PC-9 (cell line): ENCODE results near the gene TTC8. TPM values are rescaled to one million over a fixed set of nuclear protein-coding genes. Genes with fewer than 3 reads are reported as not detected.

Experiments
- BruUV-seq: library from RNA; stranded (reverse); fragments of 400-500 nt; replicated peaks from 2 replicates; lab custom pipeline; 2021; lab: Mats Ljungman, UMichigan
- CTCF ChIA-PET: fragments of 300-600 bp; sonication (Branson Sonifier 250); formaldehyde crosslinking; loops from one replicate; lab custom pipeline; 2022; ENCODE audit warnings: antibody characterized with exemption; lab: Charles Lee
- POLR2A ChIA-PET: fragments of 300-600 bp; sonication (Branson Sonifier 250); formaldehyde crosslinking; loops from one replicate; lab custom pipeline; 2022; ENCODE audit warnings: antibody characterized with exemption; ENCODE audit not compliant: unreplicated experiment; lab: Charles Lee
- DNase-seq, 2 experiments: peaks; one replicate each; pipeline versions ENCODE4 v3.0.0 to v3.0.0-alpha.2; 2015 to 2022; ENCODE audit warnings: mixed read lengths in 1 of 2
- H2AFZ ChIP-seq: fragments of 200-600 bp; sonication (generic); 2 replicates; pipeline ENCODE4 v1.8.1; 2017; ENCODE audit warnings: antibody characterized with exemption
- H3F3A ChIP-seq: fragments of 200-600 bp; sonication (generic); 2 replicates; pipeline ENCODE4 v1.8.1; 2017; ENCODE audit warnings: antibody characterized with exemption, mild to moderate bottlenecking, low read depth; ENCODE audit not compliant: insufficient read depth
- H3K27ac ChIP-seq: fragments of 200-600 bp; sonication (generic); 2 replicates; pipeline ENCODE4 v1.6.1; 2016; ENCODE audit warnings: mixed run types
- H3K27me3 ChIP-seq: fragments of 200-600 bp; sonication (generic); 2 replicates; pipeline ENCODE4 v1.6.1; 2016; ENCODE audit warnings: low read depth, mixed run types; ENCODE audit not compliant: insufficient read depth
- H3K36me3 ChIP-seq: fragments of 200-600 bp; sonication (generic); 2 replicates; pipeline ENCODE4 v1.6.1; 2016; ENCODE audit warnings: low read depth, mixed run types
- H3K4me1 ChIP-seq: fragments of 200-600 bp; sonication (generic); replicated peaks from 2 replicates; pipeline ENCODE4 v1.6.1; 2016; ENCODE audit warnings: mixed run types; ENCODE audit not compliant: insufficient read depth
- H3K4me2 ChIP-seq: fragments of 200-600 bp; sonication (generic); 2 replicates; pipeline ENCODE4 v1.6.1; 2017; ENCODE audit warnings: mixed run types
- H3K4me3 ChIP-seq: fragments of 200-600 bp; sonication (generic); 2 replicates; pipeline ENCODE4 v1.6.1; 2016; ENCODE audit warnings: mixed run types
- H3K79me2 ChIP-seq: fragments of 200-600 bp; sonication (generic); 2 replicates; pipeline ENCODE4 v1.6.1; 2017; ENCODE audit warnings: low read depth, mixed run types
- H3K9me2 ChIP-seq: fragments of 200-600 bp; sonication (generic); 2 replicates; pipeline ENCODE4 v1.8.1; 2017; ENCODE audit warnings: mild to moderate bottlenecking; ENCODE audit not compliant: insufficient read depth
- H3K9me3 ChIP-seq: fragments of 200-600 bp; sonication (generic); 2 replicates; pipeline ENCODE4 v1.8.1; 2016; ENCODE audit warnings: low read depth; ENCODE audit not compliant: insufficient read depth
- H4K20me1 ChIP-seq: fragments of 200-600 bp; sonication (generic); 2 replicates; pipeline ENCODE4 v1.8.1; 2017; ENCODE audit not compliant: insufficient read depth
- EZH2 ChIP-seq: fragments of 200-600 bp; sonication (generic); IDR thresholded peaks from 2 replicates; pipeline ENCODE4 v1.8.0; 2017; ENCODE audit warnings: antibody characterized with exemption, low read depth
- intact Hi-C: fragments of 100-400 bp; cut with micrococcal nuclease; formaldehyde crosslinking; loops from one replicate; pipeline ENCODE4 v1.10.0; 2022; ENCODE audit not compliant: unreplicated experiment
- total RNA-seq: library from RNA; stranded (reverse); gene quantifications from 2 replicates; pipeline ENCODE4 v1.2.3, GENCODE V29; 2021
- TF ChIP-seq, protein P1 (sequence below): fragments of 200-600 bp; sonication (generic); conservative IDR thresholded peaks from 2 replicates; pipeline ENCODE4 v1.6.1; 2017; ENCODE audit warnings: mixed run types, antibody characterized with exemption, mild to moderate bottlenecking, moderate library complexity

The TTC8 gene
- total RNA-seq, 1 experiment from 2014 or later: 8.1 TPM

- POLR2A ChIA-PET: no interaction called here
- no peak for TF ChIP-seq EZH2
- TF ChIP-seq, protein P1, sequence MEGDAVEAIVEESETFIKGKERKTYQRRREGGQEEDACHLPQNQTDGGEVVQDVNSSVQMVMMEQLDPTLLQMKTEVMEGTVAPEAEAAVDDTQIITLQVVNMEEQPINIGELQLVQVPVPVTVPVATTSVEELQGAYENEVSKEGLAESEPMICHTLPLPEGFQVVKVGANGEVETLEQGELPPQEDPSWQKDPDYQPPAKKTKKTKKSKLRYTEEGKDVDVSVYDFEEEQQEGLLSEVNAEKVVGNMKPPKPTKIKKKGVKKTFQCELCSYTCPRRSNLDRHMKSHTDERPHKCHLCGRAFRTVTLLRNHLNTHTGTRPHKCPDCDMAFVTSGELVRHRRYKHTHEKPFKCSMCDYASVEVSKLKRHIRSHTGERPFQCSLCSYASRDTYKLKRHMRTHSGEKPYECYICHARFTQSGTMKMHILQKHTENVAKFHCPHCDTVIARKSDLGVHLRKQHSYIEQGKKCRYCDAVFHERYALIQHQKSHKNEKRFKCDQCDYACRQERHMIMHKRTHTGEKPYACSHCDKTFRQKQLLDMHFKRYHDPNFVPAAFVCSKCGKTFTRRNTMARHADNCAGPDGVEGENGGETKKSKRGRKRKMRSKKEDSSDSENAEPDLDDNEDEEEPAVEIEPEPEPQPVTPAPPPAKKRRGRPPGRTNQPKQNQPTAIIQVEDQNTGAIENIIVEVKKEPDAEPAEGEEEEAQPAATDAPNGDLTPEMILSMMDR: no peak
- DNase-seq: no peak
- Histone ChIP-seq H3K27me3 (no peaks in the 10 kb centered on the region), H3K4me3 (no peak overlapping the region), H3K9me3 (no peaks in the 10 kb centered on the region), H4K20me1 (no peaks in the 10 kb centered on the region), H3K79me2 (no peaks in the 10 kb centered on the region), H3K4me1 (no peaks in the 10 kb centered on the region), H3F3A (no peaks in the 10 kb centered on the region), H3K36me3 (no peaks in the 10 kb centered on the region), H3K4me2 (no peak overlapping the region), H3K9me2 (no peaks in the 10 kb centered on the region), H3K27ac (no peak overlapping the region), H2AFZ (no peak overlapping the region)
- intact Hi-C loops: no loop called here
- CTCF ChIA-PET: interaction anchor here (0.6 kb wide), 1 partner anchor 247 kb away, joined by 3 read pairs; no protein-coding TSS in a partner anchor
- no TSS peak for BruUV-seq
Observed at GRCh38 chr14:88851587-88851986, 27.1 kb downstream of the TTC8 start.

DNA sequence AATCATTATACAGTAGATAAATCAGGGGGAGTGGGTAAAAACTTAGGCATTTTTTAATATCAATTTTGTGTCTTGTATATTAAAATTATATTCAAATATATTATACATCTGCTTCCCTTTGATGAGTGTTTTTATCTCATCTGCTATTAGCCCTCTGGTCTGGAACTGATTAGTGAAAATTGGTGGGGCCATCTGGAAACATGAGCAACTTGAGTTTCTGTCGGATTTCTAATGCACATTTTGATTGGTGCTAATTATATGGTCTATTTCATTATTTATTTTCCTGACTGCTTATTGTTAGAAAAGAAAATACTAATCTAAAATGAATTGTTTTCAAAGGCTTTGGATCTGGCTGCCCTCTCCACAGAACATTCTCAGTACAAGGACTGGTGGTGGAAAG is 28.2 kb downstream of the TTC8 start:
- no peak overlapping the region for H2AFZ ChIP-seq
- H3K4me2 ChIP-seq: no peak overlapping the region
- no peak overlapping the region for H3K4me3 ChIP-seq
- intact Hi-C loops: no loop called here
- no peaks in the 10 kb centered on the region for H3K79me2 ChIP-seq
- no peaks in the 10 kb centered on the region for H3K36me3 ChIP-seq
- no peaks in the 10 kb centered on the region for H3K9me2 ChIP-seq
- no peaks in the 10 kb centered on the region for H3K27me3 ChIP-seq
- no peak overlapping the region for H3K27ac ChIP-seq
- ChIA-PET CTCF (no interaction called here), POLR2A (no interaction called here)
- TF ChIP-seq, protein P1: no peak
- no peak for TF ChIP-seq EZH2
- no peaks in the 10 kb centered on the region for H3K9me3 ChIP-seq
- BruUV-seq: no TSS peak
- H4K20me1 ChIP-seq: no peaks in the 10 kb centered on the region
- no peaks in the 10 kb centered on the region for H3K4me1 ChIP-seq
- DNase-seq: no peak
- H3F3A ChIP-seq: no peaks in the 10 kb centered on the region

GRCh38 chr14:88853129-88853528 is 28.7 kb downstream of the TTC8 start:
- ChIA-PET CTCF (no interaction called here), POLR2A (no interaction called here)
- TF ChIP-seq, protein P1: no peak
- TF ChIP-seq EZH2: no peak
- Histone ChIP-seq H3K9me2 (no peaks in the 10 kb centered on the region), H4K20me1 (no peaks in the 10 kb centered on the region), H3K4me3 (no peak overlapping the region), H3K27ac (no peak overlapping the region), H3K27me3 (no peaks in the 10 kb centered on the region), H3F3A (no peaks in the 10 kb centered on the region), H3K79me2 (no peaks in the 10 kb centered on the region), H3K9me3 (no peaks in the 10 kb centered on the region), H3K36me3 (no peaks in the 10 kb centered on the region), H2AFZ (no peak overlapping the region), H3K4me1 (no peaks in the 10 kb centered on the region), H3K4me2 (no peak overlapping the region)
- DNase-seq: no peak
- no TSS peak for BruUV-seq
- intact Hi-C loops: no loop called here
